Fibroblast of villous mesenchyme (primary cell): Measurements from ENCODE around the gene LIN9. TPM values are rescaled to one million over a fixed set of nuclear protein-coding genes. Genes with fewer than 3 reads are reported as not detected.
A peak's percentile ranks its signal among the peaks of the same experiment; 100 is the strongest.

Experiments used
- DNase-seq: peaks from one replicate; pipeline ENCODE4 v3.0.0-alpha.2; 2010; ENCODE audit warnings: low read depth
- H3K4me3 ChIP-seq: 2 replicates; pipeline ENCODE4 v1.5.1; 2011; ENCODE audit warnings: low read depth, mild to moderate bottlenecking, low read length
- total RNA-seq: library from RNA; depleted of rRNA; stranded (reverse); fragments of >200 nt; gene quantifications from 2 replicates; pipeline ENCODE4 v1.2.3, GENCODE V29; 2012
- TF ChIP-seq, protein P1 (sequence below): IDR thresholded peaks from 2 replicates; pipeline ENCODE4 v1.5.1; 2012; ENCODE audit warnings: low read depth, mild to moderate bottlenecking, low read length; ENCODE audit not compliant: insufficient read depth

LIN9 gene
- total RNA-seq, 1 donor, result 5.6 TPM

DNA sequence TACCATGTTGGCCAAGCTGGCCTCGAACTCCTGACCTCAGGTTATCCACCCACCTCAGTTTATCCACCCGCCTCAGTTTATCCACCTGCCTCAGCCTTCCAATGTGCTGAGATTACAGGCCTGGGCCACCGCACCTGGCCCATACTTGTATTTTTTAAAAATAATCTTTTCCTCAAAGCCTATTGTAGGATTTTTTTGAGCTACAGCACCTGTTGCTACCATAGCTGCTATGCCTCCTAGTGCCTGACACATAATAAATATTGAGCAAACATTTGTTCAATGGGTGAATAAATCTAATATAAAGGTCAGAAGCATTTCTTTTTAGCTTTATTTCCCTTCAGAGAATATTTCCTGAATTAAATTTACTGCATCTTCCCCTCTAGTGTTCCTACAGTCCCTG is 106.7 kb downstream of the LIN9 start:
- no peak overlapping the region for H3K4me3 ChIP-seq
- TF ChIP-seq, protein P1, sequence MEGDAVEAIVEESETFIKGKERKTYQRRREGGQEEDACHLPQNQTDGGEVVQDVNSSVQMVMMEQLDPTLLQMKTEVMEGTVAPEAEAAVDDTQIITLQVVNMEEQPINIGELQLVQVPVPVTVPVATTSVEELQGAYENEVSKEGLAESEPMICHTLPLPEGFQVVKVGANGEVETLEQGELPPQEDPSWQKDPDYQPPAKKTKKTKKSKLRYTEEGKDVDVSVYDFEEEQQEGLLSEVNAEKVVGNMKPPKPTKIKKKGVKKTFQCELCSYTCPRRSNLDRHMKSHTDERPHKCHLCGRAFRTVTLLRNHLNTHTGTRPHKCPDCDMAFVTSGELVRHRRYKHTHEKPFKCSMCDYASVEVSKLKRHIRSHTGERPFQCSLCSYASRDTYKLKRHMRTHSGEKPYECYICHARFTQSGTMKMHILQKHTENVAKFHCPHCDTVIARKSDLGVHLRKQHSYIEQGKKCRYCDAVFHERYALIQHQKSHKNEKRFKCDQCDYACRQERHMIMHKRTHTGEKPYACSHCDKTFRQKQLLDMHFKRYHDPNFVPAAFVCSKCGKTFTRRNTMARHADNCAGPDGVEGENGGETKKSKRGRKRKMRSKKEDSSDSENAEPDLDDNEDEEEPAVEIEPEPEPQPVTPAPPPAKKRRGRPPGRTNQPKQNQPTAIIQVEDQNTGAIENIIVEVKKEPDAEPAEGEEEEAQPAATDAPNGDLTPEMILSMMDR, result no peak
- DNase-seq, result no peak

DNA sequence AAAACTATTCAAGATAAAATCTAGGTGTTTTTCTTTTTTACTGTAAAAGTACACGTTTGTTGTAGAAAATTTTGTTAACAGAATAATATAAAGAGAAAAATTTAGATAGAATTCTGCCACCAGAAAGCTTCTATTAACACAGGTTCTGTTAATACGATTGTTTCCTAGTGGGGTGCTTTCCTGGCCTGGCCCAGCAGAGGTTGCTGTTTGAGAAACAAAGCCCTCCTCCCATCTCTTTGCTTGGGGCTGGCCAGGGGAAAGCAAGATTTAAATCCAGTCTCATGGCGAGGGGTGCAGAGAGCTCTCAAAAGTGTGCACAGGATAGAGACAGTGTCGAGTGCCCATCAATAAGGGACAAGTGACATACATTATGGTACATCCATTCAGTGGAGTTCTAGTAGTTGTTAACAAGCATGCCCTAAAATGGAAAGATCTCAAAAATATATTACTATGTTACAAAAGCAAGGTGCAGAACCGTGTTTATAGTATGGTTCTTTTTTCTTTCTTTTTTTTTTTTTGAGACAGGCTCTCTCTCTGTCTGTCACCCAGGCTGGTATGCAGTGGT is 107.9 kb downstream of the LIN9 start:
- TF ChIP-seq, protein P1, result peak; percentile 55
- no peak for DNase-seq
- H3K4me3 ChIP-seq, result no peak overlapping the region

DNA sequence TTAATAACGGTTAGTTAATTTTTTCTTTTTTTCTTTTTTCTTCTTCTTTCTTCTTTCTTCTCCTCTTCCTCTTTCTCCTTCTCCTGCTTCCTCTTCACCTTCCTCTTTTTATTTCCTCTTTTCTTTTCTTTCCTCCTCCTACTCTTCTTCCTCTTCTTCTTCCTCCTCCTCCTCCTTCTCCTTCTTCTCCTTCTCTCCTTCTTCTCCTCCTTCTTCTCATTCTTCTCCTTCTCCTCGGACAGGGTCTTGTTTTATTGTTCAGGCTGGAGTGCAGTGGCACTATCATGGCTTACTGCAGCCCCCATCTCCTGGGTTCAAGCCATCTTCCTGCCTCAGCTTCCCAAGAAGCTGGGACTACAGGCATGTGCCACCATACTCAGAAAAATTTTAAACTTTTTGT is 109.0 kb downstream of the LIN9 start:
- TF ChIP-seq, protein P1, result no peak
- DNase-seq, result no peak
- H3K4me3 ChIP-seq, result no peak overlapping the region

DNA sequence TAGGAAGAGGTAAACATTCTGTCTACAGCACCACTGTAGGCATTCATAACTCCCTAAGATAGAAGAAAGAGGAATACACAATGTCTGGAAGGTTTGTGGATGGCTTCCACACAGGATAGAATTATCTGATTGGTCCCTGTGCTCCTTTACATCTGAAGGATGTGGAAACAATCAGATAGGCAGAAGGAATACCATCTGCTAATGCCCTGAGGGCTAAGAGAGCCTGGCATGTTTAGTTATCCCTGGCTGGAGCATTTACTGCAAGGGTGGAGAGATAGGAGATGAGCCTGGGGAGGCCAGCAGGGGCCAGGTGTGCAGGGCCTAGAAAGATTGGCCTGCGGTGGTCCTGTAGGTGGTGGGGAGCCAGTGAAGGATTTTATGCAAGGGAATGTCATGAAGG is 113.8 kb downstream of the LIN9 start:
- no peak overlapping the region for H3K4me3 ChIP-seq
- no peak for DNase-seq
- TF ChIP-seq, protein P1, result no peak

- TF ChIP-seq, protein P1, result no peak
- no peak for DNase-seq
Observed at GRCh38 chr1:226187380-226187779, 121.6 kb downstream of the LIN9 start.

GRCh38 chr1:226187019-226187322 is 122.0 kb downstream of the LIN9 start:
- peak overlapping the region; percentile 99 for H3K4me3 ChIP-seq
- TF ChIP-seq, protein P1, result no peak
- no peak for DNase-seq

More at GRCh38 chr1:226187380-226187779, 121.6 kb downstream of the LIN9 start:
- H3K4me3 ChIP-seq, result peak overlapping the region; percentile 99

GRCh38 chr1:226186124-226187018 is 122.6 kb downstream of the LIN9 start, which contains the start of gene ACBD3:
TSS of gene ACBD3 (minus strand) at chr1:226186741. CDS start at chr1:226186675, 66 bp downstream.
- peak within 1 kb of the TSS; percentile 99 for H3K4me3 ChIP-seq
- TF ChIP-seq, protein P1, result peak; percentile 23

More at GRCh38 chr1:226186124-226187018, 122.6 kb downstream of the LIN9 start, which contains the start of gene ACBD3:
- DNase-seq, result peak; percentile 89
